ENCODE results near the gene NAIF1.

The NAIF1 gene

DNA sequence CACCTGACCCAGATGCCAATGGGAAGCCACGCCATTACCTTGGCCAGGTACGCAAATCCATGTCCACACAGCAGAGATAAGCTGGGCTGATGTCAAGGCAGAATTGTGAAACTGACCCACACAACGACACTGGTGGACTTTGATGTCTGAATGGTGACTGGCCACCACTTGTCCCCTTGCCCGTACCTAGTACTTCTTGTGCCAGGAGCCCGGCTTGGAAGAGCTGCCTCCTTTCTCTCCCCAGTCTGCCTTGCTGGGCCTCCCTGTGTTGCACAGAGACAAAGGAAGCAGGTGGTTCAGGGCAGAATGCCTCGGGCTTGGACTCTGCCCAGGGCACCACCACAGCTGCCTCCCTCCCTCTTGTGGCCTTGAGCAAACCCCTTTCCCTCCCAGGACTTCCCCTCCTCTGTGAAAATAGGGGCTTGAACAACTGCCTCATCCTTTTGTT lies 37.1 kb upstream of the NAIF1 start:
- TF ChIP-seq, protein P1, sequence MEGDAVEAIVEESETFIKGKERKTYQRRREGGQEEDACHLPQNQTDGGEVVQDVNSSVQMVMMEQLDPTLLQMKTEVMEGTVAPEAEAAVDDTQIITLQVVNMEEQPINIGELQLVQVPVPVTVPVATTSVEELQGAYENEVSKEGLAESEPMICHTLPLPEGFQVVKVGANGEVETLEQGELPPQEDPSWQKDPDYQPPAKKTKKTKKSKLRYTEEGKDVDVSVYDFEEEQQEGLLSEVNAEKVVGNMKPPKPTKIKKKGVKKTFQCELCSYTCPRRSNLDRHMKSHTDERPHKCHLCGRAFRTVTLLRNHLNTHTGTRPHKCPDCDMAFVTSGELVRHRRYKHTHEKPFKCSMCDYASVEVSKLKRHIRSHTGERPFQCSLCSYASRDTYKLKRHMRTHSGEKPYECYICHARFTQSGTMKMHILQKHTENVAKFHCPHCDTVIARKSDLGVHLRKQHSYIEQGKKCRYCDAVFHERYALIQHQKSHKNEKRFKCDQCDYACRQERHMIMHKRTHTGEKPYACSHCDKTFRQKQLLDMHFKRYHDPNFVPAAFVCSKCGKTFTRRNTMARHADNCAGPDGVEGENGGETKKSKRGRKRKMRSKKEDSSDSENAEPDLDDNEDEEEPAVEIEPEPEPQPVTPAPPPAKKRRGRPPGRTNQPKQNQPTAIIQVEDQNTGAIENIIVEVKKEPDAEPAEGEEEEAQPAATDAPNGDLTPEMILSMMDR (IDR thresholded peaks at IDR 0.05; ENCODE audit: control insufficient read depth, extremely low read depth, insufficient read depth): no peak
- DNase-seq (ENCODE audit: low read depth): no peak
- H3K4me3 ChIP-seq (ENCODE audit: low read depth, low read length): no peak overlapping the region

DNA sequence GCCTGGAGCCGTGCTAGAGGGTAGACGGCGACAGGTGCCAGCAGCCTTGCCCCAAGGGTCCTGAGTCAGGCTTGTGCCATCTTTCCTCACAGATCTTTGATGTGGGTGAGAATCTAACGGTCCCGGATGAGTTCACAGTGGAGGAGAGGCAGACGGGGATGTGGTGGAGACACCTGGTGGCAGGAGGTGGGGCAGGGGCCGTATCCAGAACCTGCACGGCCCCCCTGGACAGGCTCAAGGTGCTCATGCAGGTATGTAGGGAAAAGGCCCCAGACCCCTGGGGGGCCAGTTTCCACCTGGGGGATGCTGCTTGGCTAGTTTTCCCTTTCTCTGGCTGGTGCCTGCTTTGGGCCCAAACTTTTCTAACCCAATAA lies 36.5 kb upstream of the NAIF1 start:
- no peak for DNase-seq (ENCODE audit: low read depth)
- TF ChIP-seq, protein P1 (IDR thresholded peaks at IDR 0.05; ENCODE audit: control insufficient read depth, extremely low read depth, insufficient read depth): peak; percentile 48
- H3K4me3 ChIP-seq (ENCODE audit: low read depth, low read length): no peak overlapping the region

DNA sequence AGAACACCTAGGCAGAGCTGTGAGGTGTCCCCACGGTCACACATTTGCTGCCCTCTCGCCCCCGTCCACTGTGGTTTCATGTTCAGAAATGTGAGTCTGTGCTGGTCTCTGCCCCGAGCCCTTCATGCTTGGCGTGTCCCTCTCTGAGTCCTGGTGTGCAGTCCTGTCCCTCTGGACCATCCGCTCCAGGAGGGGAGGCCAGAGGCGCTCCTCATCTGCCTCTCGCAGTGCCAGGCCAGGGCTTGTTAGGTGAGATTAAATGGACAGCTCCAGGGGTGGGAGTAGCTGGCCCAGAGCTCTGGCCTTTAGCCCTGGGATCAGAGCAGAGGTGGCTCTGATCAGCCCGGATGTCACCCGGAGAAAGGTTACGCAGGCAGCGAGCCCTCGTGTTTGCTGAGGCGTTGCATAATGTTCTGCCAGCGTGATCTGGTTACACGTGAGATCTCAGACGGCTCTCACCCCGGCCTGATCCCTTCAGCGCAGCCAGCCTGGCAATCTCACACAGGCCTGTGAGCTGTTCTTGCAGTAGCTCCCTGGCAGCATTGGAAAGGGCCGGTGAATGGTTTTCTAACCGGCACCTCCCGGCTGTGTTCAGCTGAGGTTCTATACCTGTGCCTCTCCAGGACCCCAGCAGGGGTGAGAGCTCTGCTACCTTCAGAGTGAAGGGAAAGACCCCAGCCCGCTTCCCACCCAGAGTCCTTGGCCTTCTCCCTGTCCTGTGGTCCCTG lies 35.9 kb upstream of the NAIF1 start:
- TF ChIP-seq, protein P1 (IDR thresholded peaks at IDR 0.05; ENCODE audit: control insufficient read depth, extremely low read depth, insufficient read depth): no peak
- no peak overlapping the region for H3K4me3 ChIP-seq (ENCODE audit: low read depth, low read length)
- DNase-seq (ENCODE audit: low read depth): peak; percentile 93

DNA sequence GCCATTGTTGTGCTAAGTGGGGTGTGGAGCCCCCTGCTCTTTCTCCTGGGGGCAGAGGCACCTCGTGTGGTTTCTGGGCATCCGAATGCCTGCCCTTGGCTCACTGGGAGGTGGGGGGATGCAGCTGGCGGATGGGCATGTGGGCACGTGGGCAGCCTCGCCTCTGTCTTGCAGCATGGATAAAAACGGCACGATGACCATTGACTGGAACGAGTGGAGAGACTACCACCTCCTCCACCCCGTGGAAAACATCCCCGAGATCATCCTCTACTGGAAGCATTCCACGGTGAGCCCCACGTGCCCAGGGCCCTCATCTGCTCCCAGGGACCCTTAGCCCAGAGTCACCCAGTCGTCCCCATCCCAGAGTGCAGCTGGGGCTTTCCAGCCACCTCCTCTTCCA lies 35.1 kb upstream of the NAIF1 start:
- DNase-seq (ENCODE audit: low read depth): no peak
- H3K4me3 ChIP-seq (ENCODE audit: low read depth, low read length): no peak overlapping the region
- TF ChIP-seq, protein P1 (IDR thresholded peaks at IDR 0.05; ENCODE audit: control insufficient read depth, extremely low read depth, insufficient read depth): no peak

DNA sequence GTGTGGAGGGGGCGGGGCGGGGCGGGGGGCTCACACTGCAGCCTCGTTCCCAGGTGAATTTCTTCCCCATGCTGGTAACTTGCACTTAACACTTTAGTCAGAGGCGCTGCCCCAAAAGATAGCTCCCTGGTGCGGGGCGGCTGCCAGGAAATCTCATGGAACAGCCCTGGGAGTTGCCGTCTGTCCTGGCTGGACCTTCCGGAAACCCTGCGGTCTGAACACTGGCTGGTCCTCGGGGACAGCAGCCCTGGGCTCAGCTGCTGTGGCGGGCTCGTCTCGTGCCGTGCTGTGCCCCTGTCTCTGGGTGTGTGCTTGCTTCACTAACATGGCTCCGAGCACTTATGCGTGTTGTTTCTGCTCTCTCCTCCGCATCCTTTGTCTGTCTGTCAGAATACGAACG lies 34.6 kb upstream of the NAIF1 start:
- H3K4me3 ChIP-seq (ENCODE audit: low read depth, low read length): no peak overlapping the region
- TF ChIP-seq, protein P1 (IDR thresholded peaks at IDR 0.05; ENCODE audit: control insufficient read depth, extremely low read depth, insufficient read depth): no peak
- DNase-seq (ENCODE audit: low read depth): no peak

DNA sequence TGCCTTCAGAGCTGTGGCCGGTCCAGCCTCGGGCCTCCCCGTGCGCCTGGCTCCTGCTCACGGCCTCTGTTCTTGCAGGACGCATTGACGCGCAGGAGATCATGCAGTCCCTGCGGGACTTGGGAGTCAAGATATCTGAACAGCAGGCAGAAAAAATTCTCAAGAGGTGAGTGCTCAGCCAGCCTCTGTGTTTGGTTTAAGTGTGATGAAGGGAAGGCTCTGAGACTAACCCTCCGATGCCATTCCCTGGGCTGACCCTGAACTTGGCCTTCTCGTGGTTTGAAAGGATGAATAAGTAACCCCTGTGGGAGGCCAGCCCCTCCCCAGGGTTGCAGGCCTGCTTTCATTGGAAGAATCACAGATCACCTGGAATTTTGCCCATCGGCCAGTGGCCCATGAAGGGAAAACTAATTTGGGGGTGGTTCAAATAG lies 34.1 kb upstream of the NAIF1 start:
- H3K4me3 ChIP-seq (ENCODE audit: low read depth, low read length): no peak overlapping the region
- TF ChIP-seq, protein P1 (IDR thresholded peaks at IDR 0.05; ENCODE audit: control insufficient read depth, extremely low read depth, insufficient read depth): no peak
- no peak for DNase-seq (ENCODE audit: low read depth)

DNA sequence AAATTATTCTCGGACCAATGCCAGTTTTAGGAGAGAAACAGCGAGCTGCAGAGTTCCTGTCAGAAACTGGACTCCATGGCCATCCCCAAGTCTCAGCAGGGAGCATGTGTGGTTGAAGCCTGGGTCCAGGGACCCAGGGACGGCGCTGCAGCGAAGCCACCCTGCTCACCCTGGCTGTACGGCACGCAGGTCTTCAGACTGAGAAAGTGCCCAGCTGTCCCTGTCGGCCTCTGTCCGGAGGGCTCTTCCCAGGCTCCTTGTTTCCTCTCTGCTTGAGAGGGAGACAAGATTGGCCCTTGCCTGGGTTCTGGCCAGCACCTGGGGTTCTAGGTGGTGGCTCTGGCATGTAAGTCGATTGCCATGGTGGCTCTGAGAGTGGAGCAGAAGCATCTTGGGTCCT lies 33.5 kb upstream of the NAIF1 start:
- DNase-seq (ENCODE audit: low read depth): no peak
- TF ChIP-seq, protein P1 (IDR thresholded peaks at IDR 0.05; ENCODE audit: control insufficient read depth, extremely low read depth, insufficient read depth): no peak
- no peak overlapping the region for H3K4me3 ChIP-seq (ENCODE audit: low read depth, low read length)
